ENCODE measurements around the gene ADARB2. TPM values are rescaled to one million over a fixed set of nuclear protein-coding genes. Genes with fewer than 3 reads are reported as not detected.

Gene ADARB2
- total and polyA plus RNA-seq, 4 donors = 0.55 to 0.70 (median 0.59) TPM; not detected in 1

GRCh38 chr10:1734288-1734687 is 3.0 kb downstream of the ADARB2 start:
- TF ChIP-seq FOXA2 (IDR thresholded peaks at IDR 0.05) = no peak
- Histone ChIP-seq H3K4me1 (ENCODE audit: control insufficient read depth in 4 of 4, insufficient read depth in 4 of 4, low read length in 3 of 4) (peaks cover 0 to 9% (median 2%) of the 10 kb centered on the region in 4 donors), H3K4me3 (ENCODE audit: low read depth in 1 of 3, low read length in 3 of 3) (no peak overlapping the region), H3K9me3 (ENCODE audit: control insufficient read depth in 4 of 4, low read length in 3 of 4) (no peaks in the 10 kb centered on the region), H3K36me3 (ENCODE audit: control insufficient read depth in 4 of 4, insufficient read depth in 3 of 4, low read depth in 1 of 4, low read length in 3 of 4) (no peaks in the 10 kb centered on the region), H3K27ac (ENCODE audit: low read depth in 1 of 2, low read length in 2 of 2) (no peak overlapping the region), H3K9ac (ENCODE audit: low read depth in 1 of 2, low read length in 2 of 2) (no peak overlapping the region), H3K27me3 (ENCODE audit: control insufficient read depth in 4 of 4, insufficient read depth in 4 of 4, low read length in 3 of 4) (peaks cover 0 to 5% (median 2%) of the 10 kb centered on the region in 4 donors)
- 54% methylated on average over 3 of the region's 3 CpGs for WGBS
- no peak for DNase-seq (ENCODE audit: low spot score)

GRCh38 chr10:1733720-1734119 is 3.6 kb downstream of the ADARB2 start:
- TF ChIP-seq JUND (IDR thresholded peaks at IDR 0.05) (no peak), YY1 (IDR thresholded peaks at IDR 0.05) (no peak), TAF1 (conservative IDR thresholded peaks at IDR 0.05) (no peak), SP1 (IDR thresholded peaks at IDR 0.05) (no peak), RXRA (IDR thresholded peaks at IDR 0.05) (no peak), CTCF (IDR thresholded peaks at IDR 0.05; ENCODE audit: low read depth, low read length, missing input control) (no peak), RAD21 (IDR thresholded peaks at IDR 0.05) (no peak), ATF3 (IDR thresholded peaks at IDR 0.05) (no peak), HNF4A (conservative IDR thresholded peaks at IDR 0.05) (no peak), EGR1 (IDR thresholded peaks at IDR 0.05; ENCODE audit: low read depth in 2 of 2) (no peak), FOXA2 (IDR thresholded peaks at IDR 0.05) (no peak), MAX (IDR thresholded peaks at IDR 0.05) (no peak), FOXA1 (IDR thresholded peaks at IDR 0.05) (no peak), ZBTB33 (IDR thresholded peaks at IDR 0.05) (no peak), REST (IDR thresholded peaks at IDR 0.05) (no peak), HNF4G (IDR thresholded peaks at IDR 0.05) (no peak), NR2F2 (IDR thresholded peaks at IDR 0.05) (no peak), GABPA (IDR thresholded peaks at IDR 0.05 in 1 of 2, conservative IDR thresholded peaks at IDR 0.05 in 1 of 2) (no peak)
- Histone ChIP-seq H3K9ac (ENCODE audit: low read depth in 1 of 2, low read length in 2 of 2) (no peak overlapping the region), H3K27me3 (ENCODE audit: control insufficient read depth in 4 of 4, insufficient read depth in 4 of 4, low read length in 3 of 4) (peaks cover 0 to 5% (median 2%) of the 10 kb centered on the region in 4 donors), H3K27ac (ENCODE audit: low read depth in 1 of 2, low read length in 2 of 2) (no peak overlapping the region), H3K4me1 (ENCODE audit: control insufficient read depth in 4 of 4, insufficient read depth in 4 of 4, low read length in 3 of 4) (peaks cover 0 to 9% (median 2%) of the 10 kb centered on the region in 4 donors), H3K4me3 (ENCODE audit: low read depth in 1 of 3, low read length in 3 of 3) (no peak overlapping the region), H3K36me3 (ENCODE audit: control insufficient read depth in 4 of 4, insufficient read depth in 3 of 4, low read depth in 1 of 4, low read length in 3 of 4) (no peaks in the 10 kb centered on the region), H3K9me3 (ENCODE audit: control insufficient read depth in 4 of 4, low read length in 3 of 4) (no peaks in the 10 kb centered on the region)
- no peak for DNase-seq (ENCODE audit: low spot score)
- WGBS = 87% methylated on average over 8 of the region's 8 CpGs
